ENCODE results near the gene SHISA9.

GRCh38 chr16:13189250-13189649 is 287.9 kb downstream of the SHISA9 start:
- TF ChIP-seq EZH2phosphoT487 (IDR thresholded peaks at IDR 0.05; ENCODE audit: borderline replicate concordance, low read depth, low read length) (no peak), CTCF (conservative IDR thresholded peaks at IDR 0.05; ENCODE audit: low read length) (no peak)
